ENCODE data around the gene MMS19.

GRCh38 chr10:97427571-97428179, 70.5 kb downstream of the MMS19 start:
- TF ChIP-seq POLR2A (IDR thresholded peaks at IDR 0.05) (no peak), CTCF (IDR thresholded peaks at IDR 0.05) (no peak)
